GM10248 (cell line): Measurements from ENCODE around the gene NAA80.
A peak's percentile ranks its signal among the peaks of the same experiment; 100 is the strongest.

Source experiments
- CTCF ChIA-PET: fragments of 300-600 bp; sonication (Branson Sonifier 250); formaldehyde crosslinking; extraction: SDS; loops from one replicate; lab custom pipeline; 2021; ENCODE audit warnings: antibody characterized with exemption; lab: Yijun Ruan, JAX
- POLR2A ChIA-PET: fragments of 350-650 bp; sonication (Branson Sonifier 250); formaldehyde crosslinking; extraction: SDS; loops from one replicate; lab custom pipeline; 2020; ENCODE audit warnings: antibody characterized with exemption; lab: Yijun Ruan, JAX
- DNase-seq: peaks from one replicate; pipeline ENCODE4 v3.0.0; 2012; ENCODE audit errors: extremely low spot score
- TF ChIP-seq, protein P1 (sequence below): IDR thresholded peaks from 2 replicates; pipeline ENCODE4 v1.5.1; 2012; ENCODE audit warnings: mild to moderate bottlenecking, low read depth; ENCODE audit errors: extremely low read depth, missing control alignments, control extremely low read depth

NAA80 gene

DNA sequence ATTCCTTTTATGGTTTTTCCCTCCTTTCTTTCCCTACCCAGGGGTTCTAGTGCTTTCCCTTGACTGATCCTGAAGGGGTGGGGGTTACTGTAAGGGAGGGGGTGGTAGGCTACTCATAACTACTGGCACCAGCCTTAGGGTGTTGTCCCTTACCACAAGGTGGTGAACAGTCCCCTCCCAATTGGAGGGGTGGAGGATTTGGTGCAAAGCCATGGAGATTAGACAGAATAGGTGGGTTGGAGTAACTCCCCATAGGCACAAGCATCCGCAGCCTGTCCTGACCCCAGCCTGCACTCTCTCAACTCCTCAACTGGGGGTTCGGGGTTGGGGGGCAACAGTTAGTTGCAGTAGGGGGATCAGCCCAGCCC, 25.9 kb upstream of the NAA80 start:
- ChIA-PET POLR2A (no interaction called here), CTCF (interaction anchor here (0.6 to 3.9 kb wide), 18 partner anchors 9 to 267 kb away, joined by 3 to 41 read pairs (median 4); partner anchors contain the start of genes GNAI2, HYAL3, NAA80 and RASSF1)
- TF ChIP-seq, protein P1, sequence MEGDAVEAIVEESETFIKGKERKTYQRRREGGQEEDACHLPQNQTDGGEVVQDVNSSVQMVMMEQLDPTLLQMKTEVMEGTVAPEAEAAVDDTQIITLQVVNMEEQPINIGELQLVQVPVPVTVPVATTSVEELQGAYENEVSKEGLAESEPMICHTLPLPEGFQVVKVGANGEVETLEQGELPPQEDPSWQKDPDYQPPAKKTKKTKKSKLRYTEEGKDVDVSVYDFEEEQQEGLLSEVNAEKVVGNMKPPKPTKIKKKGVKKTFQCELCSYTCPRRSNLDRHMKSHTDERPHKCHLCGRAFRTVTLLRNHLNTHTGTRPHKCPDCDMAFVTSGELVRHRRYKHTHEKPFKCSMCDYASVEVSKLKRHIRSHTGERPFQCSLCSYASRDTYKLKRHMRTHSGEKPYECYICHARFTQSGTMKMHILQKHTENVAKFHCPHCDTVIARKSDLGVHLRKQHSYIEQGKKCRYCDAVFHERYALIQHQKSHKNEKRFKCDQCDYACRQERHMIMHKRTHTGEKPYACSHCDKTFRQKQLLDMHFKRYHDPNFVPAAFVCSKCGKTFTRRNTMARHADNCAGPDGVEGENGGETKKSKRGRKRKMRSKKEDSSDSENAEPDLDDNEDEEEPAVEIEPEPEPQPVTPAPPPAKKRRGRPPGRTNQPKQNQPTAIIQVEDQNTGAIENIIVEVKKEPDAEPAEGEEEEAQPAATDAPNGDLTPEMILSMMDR: no peak
- DNase-seq: no peak

GRCh38 chr3:50324351-50325112, 25.3 kb upstream of the NAA80 start:
- POLR2A ChIA-PET: interaction anchor here (0.8 to 0.9 kb wide), 2 partner anchors 10 to 13 kb away, joined by 3 read pairs; no protein-coding TSS in a partner anchor
- DNase-seq: peak; percentile 67
- CTCF ChIA-PET: interaction anchor here (0.6 to 3.9 kb wide), 24 partner anchors 8 to 267 kb away, joined by 3 to 41 read pairs (median 4); partner anchors contain the start of genes CYB561D2, GNAI2, HYAL3 and NAA80
- TF ChIP-seq, protein P1: peak; percentile 90

- no peak for DNase-seq
- ChIA-PET POLR2A (interaction anchor here (0.8 to 0.9 kb wide), 2 partner anchors 9 to 13 kb away, joined by 3 read pairs; no protein-coding TSS in a partner anchor), CTCF (interaction anchor here (0.8 to 3.9 kb wide), 17 partner anchors 9 to 130 kb away, joined by 3 to 41 read pairs (median 5); partner anchors contain the start of genes CYB561D2, HYAL3, NAA80 and NPRL2)
- TF ChIP-seq, protein P1: no peak
Measured at GRCh38 chr3:50323614-50324199, 24.5 kb upstream of the NAA80 start.

DNA sequence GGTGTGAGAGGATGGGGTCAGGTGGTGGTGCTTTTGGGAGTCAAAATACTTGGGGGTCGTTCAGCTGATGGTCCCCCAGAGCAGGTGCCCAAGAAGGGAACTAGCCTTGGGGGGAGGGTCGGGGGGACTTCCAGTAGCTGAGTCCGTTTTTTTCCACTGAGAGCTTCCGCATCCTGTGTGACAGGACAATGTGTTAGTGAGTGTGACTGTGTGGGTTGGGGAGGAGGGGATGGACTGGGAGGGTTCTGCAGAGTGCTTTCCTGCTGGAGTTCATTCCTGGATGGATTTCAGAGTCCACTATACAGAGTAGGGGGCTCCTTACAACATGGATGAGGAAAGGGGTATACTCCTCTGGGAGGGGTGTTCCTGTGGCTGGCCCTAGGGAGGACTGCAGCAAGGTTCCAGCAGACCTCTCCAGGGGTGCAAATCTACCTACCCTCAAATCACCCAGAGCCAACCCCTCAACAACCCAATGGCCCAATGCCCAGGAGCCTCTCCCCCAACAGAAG, 23.9 kb upstream of the NAA80 start:
- ChIA-PET POLR2A (no interaction called here), CTCF (interaction anchor here (1.1 to 3.9 kb wide), 9 partner anchors 8 to 76 kb away, joined by 3 to 41 read pairs (median 5); partner anchors contain the start of genes HYAL3 and NAA80)
- DNase-seq: no peak
- TF ChIP-seq, protein P1: no peak

GRCh38 chr3:50322386-50323091, 23.3 kb upstream of the NAA80 start, which contains the start of gene HYAL2:
HYAL2 (minus strand) TSS chr3:50322745; CDS start chr3:50320489, 2,256 bp downstream.
- TF ChIP-seq, protein P1: no peak
- ChIA-PET POLR2A (no interaction called here), CTCF (interaction anchor here (1.1 to 3.4 kb wide), 7 partner anchors 8 to 76 kb away, joined by 3 to 41 read pairs (median 4); no protein-coding TSS in a partner anchor)
- no peak for DNase-seq

GRCh38 chr3:50322115-50322385, 22.8 kb upstream of the NAA80 start:
- POLR2A ChIA-PET: no interaction called here
- DNase-seq: no peak
- TF ChIP-seq, protein P1: no peak
- CTCF ChIA-PET: interaction anchor here (1.1 to 3.4 kb wide), 6 partner anchors 15 to 75 kb away, joined by 3 to 41 read pairs (median 4); no protein-coding TSS in a partner anchor
